GM12878 (cell line): ENCODE results near the gene SNCB. TPM values are rescaled to one million over a fixed set of nuclear protein-coding genes. Genes with fewer than 3 reads are reported as not detected.

ENCODE experiments used
- BRCA1 ChIP-seq: IDR thresholded peaks from 2 replicates; pipeline ENCODE4 v1.6.1; 2011; ENCODE audit warnings: low read depth, low read length, improper control_type of control experiment
- CREB1 ChIP-seq: IDR thresholded peaks from 2 replicates; pipeline ENCODE4 v1.6.1; 2012; ENCODE audit warnings: low read depth, mild to moderate bottlenecking, inconsistent platforms
- ELK1 ChIP-seq: IDR thresholded peaks from 2 replicates; pipeline ENCODE4 v1.6.1; 2012; ENCODE audit warnings: low read depth, low read length, improper control_type of control experiment
- HDAC2 ChIP-seq: fragments of 200-600 bp; sonication (generic); IDR thresholded peaks from 2 replicates; pipeline ENCODE4 v1.6.1; 2017
- KLF5 ChIP-seq: fragments of 450-650 bp; IDR thresholded peaks from 2 replicates; pipeline ENCODE4 v1.6.1; 2014; ENCODE audit warnings: mild to moderate bottlenecking; ENCODE audit not compliant: partially characterized antibody
- MTA2 ChIP-seq: fragments of 450-650 bp; IDR thresholded peaks from 2 replicates; pipeline ENCODE4 v1.6.1; 2016; ENCODE audit warnings: low read depth, mild to moderate bottlenecking, moderate library complexity
- MYC ChIP-seq: IDR thresholded peaks from 2 replicates; pipeline ENCODE4 v1.6.1; 2011; ENCODE audit warnings: mild to moderate bottlenecking, low read length, moderate library complexity, inconsistent platforms; ENCODE audit not compliant: insufficient read depth, insufficient replicate concordance, insufficient read length, severe bottlenecking
- NFYB ChIP-seq: IDR thresholded peaks from 2 replicates; pipeline ENCODE4 v1.6.1; 2011; ENCODE audit warnings: low read depth, mild to moderate bottlenecking, low read length, improper control_type of control experiment, moderate library complexity; ENCODE audit not compliant: insufficient read depth
- POU2F2 ChIP-seq: IDR thresholded peaks from 3 replicates; pipeline ENCODE4 v1.6.1; 2011; ENCODE audit warnings: low read depth, mild to moderate bottlenecking, low read length, borderline replicate concordance
- SMAD5 ChIP-seq: IDR thresholded peaks from 2 replicates; pipeline ENCODE4 v1.6.1; 2016; ENCODE audit warnings: antibody characterized with exemption, low read depth
- STAT3 ChIP-seq: IDR thresholded peaks from 2 replicates; pipeline ENCODE4 v1.6.1; 2011; ENCODE audit warnings: low read depth, low read length, improper control_type of control experiment
- polyA plus RNA-seq, 11 experiments: library from polyadenylated mRNA; depleted of rRNA in 4 of 11; unstranded in 6 of 11; stranded (reverse) in 5 of 11; fragments of >200 nt; fragmentation: Nextera tagmentation in 4 of 11; fragmentation: Illumina TruSeq in 1 of 11; extraction: Ambion mirVana in 4 of 11; extraction: Trizol in 1 of 11; gene quantifications; 1 replicate in 1 of 11; 2 replicates in 10 of 11; pipeline versions ENCODE4 v1.2.1 to v1.2.3, GENCODE V29; 2011 to 2016; ENCODE audit warnings: inconsistent platforms in 2 of 11, missing spikeins in 2 of 11, low read depth in 1 of 11
- total RNA-seq, 4 experiments: library from RNA; depleted of rRNA in 3 of 4; stranded (reverse); fragments of >200 nt in 3 of 4; fragmentation: Illumina TruSeq in 1 of 4; extraction: Trizol in 1 of 4; gene quantifications; 2 replicates each; pipeline versions ENCODE4 v1.2.1 to v1.2.3, GENCODE V29; 2013 to 2021
- TF ChIP-seq, protein P1 (sequence below): IDR thresholded peaks from 2 replicates; pipeline ENCODE4 v1.6.1; 2011; ENCODE audit warnings: borderline replicate concordance, low read depth, mild to moderate bottlenecking, moderate library complexity, low read length; ENCODE audit not compliant: insufficient read depth, poor library complexity, severe bottlenecking

Gene SNCB
- total and polyA plus RNA-seq, 10 of the 15 experiments (the other 5 are each of a cell fraction or from before 2014, with no cell fraction given) = 0.75 TPM; not detected in 9

DNA sequence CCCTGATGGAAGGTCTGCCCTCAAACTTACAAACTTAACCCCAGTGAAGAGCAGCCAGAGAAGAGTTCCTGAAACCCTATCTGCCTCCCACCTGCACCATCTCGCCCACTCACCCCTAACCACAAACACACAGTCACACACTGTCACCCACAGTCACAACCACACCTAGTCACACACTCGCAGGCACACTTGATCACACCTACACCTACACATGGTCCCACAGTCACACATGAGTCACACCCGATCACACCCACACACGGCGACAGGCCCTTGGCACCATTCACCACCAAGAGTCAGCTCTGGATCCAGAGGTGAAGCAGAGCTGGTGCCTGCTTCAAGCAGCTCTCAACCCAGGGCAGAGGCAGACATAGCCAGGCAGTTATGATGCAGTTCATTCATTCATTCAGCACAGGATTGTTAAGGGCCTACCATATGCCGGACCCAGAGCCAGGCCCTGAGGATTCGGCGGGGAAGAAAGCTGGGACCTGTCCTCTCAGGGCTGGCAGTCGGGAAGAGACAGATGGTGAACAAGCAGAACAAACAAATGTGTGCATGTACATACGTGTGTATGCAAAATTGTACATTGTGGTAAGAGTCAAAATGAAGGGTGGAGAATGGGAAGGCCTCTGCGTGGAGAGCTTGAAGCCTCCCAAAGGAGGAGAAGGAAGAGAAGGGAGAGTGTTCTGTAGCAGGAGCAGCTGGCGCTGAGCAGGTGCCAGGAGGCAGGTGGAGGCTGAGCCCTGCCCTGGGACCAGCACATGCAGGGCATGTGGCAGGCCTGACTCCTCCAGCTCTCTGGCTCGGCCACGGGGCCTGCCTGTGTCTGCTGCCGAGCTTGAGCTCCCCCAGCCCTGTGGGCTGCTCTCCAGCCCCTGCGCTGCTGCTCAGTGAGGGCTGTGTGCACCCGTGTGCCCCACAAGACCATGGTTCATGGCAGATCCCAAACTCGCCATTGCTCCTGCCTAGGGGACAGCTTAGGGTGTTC, 23.4 kb upstream of the SNCB start (continued):
- TF ChIP-seq HDAC2 (no peak), MYC (no peak), BRCA1 (no peak), SMAD5 (no peak), KLF5 (no peak), ELK1 (no peak), STAT3 (no peak), MTA2 (peak; percentile 82), NFYB (no peak), CREB1 (no peak), POU2F2 (0 out of 3 replicates have a peak, but pooled peaks have one; percentile 9)
- TF ChIP-seq, protein P1, sequence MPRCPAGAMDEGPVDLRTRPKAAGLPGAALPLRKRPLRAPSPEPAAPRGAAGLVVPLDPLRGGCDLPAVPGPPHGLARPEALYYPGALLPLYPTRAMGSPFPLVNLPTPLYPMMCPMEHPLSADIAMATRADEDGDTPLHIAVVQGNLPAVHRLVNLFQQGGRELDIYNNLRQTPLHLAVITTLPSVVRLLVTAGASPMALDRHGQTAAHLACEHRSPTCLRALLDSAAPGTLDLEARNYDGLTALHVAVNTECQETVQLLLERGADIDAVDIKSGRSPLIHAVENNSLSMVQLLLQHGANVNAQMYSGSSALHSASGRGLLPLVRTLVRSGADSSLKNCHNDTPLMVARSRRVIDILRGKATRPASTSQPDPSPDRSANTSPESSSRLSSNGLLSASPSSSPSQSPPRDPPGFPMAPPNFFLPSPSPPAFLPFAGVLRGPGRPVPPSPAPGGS = peak; percentile 86
